CD1c-positive myeloid dendritic cell (primary cell): ENCODE results near the gene SSR4.
"Not testable (repeated sequence)": the region's sequence is repeated elsewhere in the genome, so short reads cannot be mapped to it uniquely, and the experiment has no call there.

ENCODE experiments used
- DNase-seq: peaks from one replicate; pipeline ENCODE4 v3.0.0-alpha.2; 2016; ENCODE audit errors: extremely low spot score

The SSR4 gene

DNA sequence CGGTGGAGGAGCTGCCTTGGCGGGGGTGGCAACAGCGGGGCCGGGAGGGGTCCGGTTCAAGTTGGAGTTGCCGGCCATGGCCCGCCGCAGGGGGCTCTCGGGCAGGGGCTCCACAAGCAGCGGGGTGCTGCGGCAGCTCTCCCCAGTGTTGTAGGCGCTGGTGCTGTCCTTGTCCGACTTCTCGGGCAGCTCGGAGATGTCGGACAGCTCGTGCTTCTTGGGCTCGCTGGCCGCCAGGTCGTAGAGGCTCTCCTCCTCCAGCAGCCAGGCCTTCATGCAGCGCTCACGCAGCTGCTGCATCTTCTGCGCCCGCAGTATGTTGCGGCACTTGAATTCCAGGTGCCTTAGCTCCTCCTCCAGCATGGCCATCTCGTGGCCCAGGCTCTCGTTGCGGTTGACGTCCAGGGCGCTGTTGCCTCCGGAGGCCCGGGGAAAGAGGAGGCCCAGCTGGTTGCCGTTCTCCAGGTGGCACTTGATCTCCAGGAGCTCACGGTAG lies 9.7 kb downstream of the SSR4 start:
- no peak for DNase-seq

DNA sequence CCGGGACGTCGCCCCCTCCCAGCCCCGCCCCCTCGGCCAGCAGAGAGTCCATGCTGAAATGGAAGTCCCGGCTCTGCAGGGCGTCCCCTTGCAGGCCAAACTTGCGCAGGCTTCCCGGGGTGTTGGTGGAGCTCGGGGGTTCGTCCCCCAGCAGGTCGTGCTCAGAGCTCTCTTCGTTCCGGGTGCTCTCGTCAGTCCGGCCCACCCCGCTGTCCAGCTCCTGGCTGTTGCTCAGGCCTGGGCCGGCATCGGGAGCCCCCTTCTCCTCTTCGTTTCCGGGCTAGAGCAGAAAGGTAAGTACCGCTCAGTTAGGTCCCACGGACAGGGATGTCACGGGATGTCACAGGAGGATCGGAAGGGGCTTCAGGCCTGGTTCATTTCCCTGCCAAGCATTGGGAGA lies 10.2 kb downstream of the SSR4 start:
- no peak for DNase-seq

DNA sequence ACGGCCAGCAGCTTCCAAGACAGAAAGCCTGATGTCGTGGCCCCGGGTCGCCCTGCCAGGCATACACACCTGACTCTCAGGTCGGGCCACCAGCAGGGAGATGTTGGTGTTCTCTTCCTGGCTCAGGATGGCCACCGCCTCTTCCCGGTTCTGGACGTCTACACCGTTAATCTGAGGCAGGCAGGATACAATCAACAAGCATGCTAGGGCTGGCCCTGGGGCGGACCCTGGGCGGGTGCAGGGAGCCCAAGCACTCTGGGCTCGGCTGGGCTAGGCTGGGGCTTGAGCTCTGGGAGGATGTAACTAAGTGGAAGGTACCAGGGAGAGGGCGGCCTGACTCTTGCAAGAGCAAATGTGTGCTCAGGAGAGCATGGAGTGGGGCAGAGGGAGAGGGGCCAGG lies 11.0 kb downstream of the SSR4 start:
- DNase-seq: no peak

DNA sequence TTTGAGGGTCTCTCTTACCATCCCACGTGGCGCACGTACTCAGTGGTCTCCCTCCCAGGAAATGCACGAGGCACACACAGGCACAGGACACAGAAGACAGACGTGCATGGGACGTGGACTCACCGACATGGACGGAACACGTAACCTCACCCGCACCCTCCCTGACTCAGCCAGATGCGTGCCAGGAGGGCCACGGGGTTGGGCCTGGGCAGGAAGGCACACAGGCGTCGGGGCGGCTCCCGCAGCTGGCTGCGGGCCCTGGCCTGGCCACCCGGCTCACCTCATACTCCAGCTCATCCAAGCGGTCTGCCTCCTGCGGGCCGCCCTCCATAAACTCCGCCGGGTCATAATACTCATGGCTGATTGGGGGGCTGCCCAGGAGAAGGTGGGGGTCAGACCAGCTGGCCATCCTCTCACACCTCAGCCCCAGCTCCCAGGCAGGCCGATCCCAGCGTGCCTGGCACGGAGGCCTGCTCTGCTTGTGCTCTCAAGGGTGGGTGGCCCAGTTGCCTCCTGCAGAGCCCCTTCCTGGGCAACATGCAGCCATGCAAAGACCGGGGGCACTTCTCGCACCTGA lies 12.6 kb downstream of the SSR4 start:
- DNase-seq: no peak

DNA sequence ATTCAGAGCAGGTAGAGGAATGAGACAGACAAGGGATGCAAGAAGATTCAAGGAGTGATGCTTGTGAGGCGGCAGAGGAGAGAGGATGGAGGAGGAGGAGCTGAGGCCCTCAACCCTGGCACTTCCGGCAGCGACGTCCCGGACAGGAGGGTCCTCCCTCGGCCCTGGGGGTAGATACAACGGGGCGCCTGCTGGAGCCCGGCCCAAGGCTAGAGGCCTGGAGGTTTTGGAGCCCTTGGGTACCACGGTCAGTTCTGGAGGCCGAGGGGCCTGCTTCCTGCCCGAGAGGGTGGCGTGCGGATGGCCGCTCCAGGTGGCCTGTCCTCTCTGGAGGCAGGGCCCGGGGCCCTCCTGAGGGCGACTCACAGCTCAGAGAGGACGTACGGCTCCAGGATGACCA lies 13.5 kb downstream of the SSR4 start:
- no peak for DNase-seq

DNA sequence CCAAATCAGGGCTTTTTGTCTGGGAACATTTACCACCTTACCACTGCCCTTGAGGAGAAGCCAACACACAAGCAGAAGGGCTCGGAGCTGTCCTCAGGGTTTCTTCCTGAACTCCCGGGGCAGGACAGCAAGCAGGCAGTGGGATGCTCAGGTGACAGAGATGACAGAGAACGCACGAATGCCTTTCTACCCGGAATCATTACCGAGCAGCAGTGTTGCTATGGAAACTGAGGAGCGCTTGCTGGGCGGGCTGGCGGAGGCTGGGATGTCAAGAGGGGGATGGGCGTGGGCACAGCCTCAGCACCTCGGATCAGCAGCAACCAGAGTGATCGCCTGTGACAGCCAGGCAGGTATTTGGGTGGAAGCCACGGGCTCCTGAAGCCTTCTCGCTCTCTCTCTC lies 17.8 kb downstream of the SSR4 start:
- no peak for DNase-seq

DNA sequence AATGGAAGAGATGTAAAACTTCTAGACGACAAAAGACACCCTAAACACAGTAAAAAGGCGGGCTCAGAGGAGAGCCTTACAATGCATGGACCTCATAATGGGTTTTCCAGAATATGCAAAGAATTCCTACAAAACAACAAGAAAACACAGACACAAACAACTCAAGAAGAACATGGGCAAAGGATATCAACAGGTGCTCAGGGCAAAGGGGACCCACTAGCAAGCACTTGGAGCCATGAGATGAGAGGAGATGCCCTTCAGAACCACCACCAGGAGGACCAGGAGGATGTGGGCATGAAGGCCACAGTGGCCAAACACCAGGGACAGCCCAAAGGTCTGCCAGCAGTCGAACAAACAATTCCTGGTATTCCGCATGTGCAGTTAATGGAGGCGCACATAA lies 18.7 kb downstream of the SSR4 start:
- DNase-seq: no peak

DNA sequence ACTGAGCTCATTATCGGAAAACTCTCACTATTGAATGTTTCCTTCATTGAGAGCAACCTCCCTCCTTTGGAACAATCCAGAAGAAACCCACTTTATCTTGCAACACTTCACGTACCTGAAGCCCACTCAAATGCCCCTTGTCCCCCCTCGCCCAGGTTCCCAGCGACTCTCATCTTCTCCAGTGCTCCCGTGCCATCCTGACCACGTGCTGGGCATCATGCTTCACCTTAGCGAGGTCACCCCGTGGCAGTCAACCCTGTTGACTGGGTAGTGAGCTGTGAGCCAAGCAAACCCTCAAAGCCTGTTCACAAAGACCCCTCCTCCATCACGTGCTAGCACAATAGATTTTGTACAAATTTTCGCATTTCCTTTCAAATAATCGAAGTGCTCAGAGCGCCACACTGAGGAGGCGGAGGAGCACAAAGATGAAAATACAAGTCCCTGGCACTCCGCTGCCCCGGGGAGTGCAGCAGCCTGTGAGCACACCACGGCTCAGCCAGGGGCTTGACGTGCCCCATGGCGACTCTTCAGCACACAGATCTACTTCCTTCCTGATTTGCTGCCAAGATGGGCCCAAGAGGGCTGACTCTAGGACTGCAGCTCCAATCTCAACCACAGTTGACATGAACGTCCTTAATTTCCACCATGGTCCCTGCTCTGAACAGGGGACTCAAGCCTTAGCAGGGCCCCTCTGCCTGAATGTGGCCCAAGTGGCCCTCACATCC lies 20.3 kb downstream of the SSR4 start:
- DNase-seq: no peak

DNA sequence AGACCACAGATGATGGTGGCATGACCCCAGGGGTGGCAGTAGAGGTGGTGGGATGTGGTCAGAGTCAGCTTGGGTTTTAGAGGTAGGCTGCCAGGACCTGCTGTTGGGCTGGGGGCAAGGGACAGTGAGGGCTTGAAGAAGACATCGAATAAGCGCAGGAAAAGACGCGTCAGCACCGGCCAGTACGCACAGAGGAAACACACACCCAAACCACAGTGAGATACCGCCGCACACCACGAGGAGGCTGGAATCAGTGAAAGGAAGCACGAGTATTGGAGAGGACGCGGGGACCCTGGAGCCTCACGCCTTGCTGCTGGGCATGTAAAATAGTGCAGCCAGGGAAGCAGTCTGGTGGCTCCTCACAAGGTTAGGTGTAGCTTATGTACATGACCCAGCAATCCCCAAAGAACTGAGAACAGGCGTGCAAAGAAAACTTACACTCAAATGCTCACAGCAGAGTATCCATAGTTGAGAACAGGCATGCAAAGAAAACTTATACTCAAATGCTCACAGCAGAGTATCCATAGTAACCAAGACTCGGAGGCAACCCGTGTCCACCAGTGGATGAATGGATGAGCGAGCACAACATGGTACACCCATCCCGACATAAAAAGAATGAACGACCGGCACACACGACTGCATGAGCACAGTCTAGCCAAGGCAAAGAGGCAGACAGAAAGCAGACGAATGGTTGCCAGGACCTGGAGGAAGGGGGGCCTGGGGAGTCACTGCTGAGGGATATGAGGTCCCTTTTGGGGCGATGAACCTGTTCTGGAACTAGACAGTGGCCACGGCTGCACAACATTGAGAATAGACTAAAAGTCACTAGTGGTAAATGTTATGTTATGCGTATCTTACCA lies 22.6 kb downstream of the SSR4 start:
- no peak for DNase-seq

DNA sequence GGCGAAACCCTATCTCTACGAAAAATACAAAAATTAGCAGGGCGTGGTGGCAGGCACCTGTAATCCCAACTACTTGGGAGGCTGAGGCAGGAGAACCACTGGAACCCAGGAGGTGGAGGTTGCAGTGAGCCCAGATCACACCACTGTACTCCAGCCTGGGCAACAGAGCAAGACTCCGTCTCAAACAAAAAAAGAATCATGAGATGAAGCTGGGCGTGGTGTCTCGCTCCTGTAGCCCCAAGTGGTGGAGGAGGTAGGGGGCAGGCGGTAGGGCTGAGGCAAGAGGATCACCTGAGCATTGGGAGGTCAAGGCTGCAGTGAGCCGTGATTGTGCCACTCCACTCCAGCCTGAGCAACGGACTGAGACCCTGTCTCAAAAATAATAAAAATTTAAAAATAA lies 23.6 kb downstream of the SSR4 start:
- DNase-seq: not testable (repeated sequence)

DNA sequence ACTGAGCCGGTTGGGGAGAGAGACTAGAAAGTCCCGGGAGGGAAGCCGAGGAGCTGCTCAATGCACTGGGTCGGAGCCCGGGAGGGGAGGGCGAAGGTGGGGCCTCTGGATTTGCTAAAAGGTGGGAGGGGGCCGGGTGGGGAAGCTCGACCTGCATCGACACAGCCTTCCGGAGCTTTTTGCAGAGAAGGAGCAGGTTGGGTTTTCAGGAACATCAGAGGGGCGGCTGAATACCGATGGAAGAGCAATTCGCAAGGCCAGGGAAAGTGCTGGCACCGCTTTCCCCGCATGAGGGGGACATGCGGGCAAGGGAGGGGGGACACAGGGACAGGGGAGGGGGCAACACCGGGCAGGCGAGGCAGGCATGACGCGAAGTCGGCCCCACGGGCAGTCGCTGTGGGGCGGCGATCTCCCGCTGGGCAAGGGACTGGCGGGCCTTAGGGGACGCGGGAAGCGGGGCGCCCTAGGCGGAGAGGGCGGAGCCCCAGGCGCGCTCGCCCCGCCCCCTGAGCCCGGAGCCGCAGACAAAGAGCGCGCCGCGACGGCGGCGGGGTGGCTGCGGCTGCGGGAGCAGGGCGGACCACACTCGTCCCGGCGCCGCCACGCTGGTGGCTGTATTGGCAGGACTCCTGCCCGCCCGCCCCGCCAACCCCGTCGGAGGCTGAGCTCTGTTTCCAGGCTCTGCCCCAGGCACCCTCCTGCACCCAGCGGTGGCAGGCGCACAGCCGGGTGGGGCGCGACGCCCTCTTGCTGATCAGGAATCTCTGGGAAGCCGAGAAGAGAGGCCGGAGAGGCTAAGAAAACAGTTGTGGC lies 24.3 kb downstream of the SSR4 start:
- peak; percentile 56 for DNase-seq

DNA sequence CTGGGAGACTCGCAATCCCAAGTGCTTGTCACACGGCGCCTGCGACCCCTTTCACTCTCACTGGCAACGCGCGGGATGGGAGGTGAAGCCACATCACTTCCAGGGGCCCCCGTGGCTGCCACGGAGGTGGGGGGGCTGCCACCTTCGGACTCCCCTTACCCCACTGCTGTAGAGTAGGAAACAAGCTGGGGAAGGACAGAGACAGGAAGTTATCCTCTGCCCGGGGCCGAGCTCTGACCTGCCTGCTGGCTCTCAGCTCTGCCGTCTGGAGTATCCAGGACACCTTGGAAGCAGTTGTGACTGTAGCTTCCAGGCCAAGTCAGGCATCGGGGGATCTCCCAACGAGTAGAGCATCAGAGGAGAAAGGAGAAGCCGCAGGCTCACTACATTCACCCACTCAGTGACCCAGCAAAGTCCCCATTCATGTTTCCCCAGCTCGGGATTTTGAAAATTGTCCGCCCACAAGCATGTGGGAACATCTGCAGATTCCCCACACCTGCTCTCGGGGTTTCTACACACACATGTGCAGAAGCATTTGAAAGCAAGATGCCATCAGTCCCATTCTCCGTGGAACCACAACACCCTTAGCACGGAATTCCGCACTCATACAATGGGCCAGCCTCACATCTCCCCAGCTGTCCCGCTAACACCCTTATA lies 25.0 kb downstream of the SSR4 start:
- DNase-seq: no peak

DNA sequence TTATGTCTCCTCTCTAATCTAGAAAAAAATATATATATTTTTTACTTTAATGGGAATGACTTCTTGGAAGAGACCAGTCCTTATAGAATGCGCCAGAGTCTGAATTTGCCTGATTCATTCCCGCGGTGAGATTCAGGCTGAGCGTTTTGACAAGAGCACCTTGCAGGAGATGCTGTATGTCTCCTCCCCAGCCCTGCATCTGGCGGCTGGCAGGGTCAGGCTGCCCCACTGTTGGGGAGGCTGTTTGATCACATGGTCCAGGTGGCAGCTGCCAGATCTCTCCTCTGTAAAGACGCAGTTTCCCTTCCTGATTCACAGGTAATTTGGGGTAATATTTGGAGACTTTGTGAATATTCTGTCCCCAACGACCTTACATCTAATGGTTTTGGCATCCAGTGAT lies 26.1 kb downstream of the SSR4 start:
- DNase-seq: no peak

DNA sequence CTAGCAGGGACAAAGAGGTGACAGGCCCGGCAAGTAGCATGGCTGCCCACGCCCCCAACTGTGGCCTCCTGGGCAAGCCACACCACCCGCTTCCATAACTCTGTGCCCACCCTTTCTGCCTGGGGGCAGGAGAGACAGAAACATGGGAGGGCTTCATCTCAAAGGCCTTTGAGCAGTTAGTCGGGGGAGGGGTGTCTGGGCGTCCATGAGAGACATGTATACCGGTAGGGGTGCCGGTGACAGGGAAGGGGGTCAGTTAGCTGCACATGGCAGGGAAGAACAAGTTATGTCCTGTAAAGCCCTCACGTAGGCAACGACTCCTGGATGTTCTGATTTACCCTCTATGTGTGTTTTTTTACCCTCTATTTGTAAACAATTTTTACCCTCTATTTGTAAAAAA lies 26.6 kb downstream of the SSR4 start:
- DNase-seq: no peak

DNA sequence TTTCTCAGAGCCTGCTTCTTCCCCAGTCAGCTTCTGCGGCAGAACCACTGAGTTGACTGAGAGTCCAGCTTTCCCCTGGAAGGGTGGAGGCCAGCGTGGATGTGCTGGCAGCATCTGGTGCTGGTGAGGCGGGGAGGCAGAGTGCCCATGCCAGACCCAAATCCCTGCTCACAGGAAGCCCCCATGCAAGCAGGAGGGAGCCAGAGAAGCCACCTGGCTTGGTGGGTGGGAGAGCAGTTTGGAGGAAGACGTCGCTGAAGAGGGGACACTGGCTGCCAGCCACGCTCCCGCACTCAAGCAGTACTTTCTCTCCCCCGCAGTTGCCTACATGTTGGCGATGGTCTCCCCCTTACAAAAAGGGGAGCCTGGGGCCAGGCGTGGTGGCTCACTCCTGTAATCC lies 29.9 kb downstream of the SSR4 start:
- no peak for DNase-seq

DNA sequence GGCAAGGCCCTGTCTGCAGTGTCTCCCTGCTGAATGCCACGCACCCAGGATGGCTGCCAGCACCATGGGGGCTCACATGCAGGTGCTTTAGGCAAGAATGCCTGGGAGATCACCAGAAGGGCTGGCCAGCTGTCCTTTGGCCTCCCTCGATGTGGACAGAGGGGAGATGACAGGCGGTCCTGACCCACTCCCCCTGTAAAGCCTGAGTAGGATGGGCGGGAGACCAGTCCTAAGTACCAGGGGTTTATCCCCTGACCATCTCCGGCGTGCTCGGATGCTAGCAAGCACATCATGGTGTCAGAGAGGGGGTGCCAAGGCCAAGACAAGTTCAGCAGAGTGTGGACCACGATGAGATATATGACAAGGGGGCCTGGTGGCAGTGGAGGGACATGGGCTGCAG lies 30.6 kb downstream of the SSR4 start:
- no peak for DNase-seq

DNA sequence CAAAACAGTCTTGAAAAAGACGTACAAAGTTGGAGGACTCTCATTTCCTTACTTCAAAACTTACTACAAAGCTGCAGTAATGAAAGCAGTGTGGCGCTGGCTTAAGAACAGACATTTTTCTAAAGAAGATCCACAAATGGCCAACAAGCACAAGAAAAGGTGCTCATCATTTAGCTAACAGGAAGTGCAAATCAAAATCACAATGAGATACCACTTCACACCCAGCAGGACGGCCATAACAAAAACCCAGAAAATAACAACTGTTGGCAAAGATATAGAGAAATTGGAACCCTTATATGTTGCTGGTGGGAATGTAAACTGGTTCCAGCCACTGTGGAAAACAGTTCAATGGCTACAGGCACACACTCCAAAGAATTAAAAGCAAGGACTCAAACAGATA lies 32.5 kb downstream of the SSR4 start:
- no peak for DNase-seq

DNA sequence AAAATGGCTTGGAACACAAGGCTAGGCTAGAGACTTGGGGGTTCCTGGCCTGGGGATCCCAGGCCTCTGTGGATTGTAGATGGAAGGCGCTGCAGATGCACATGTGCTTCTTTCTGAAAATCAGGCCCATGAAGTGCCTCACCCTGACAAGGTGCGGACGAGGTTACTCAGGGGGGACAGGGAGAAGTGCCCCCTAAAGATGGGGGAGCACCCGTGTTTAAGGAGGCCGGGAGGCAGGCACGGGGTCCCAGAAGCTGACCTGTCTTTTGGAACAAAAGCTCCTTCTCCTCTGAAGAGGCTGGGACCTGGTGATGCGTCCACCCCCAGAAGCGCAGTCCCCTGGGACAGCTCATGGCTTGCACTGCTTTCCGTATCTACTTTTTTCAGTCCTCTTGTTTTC lies 33.4 kb downstream of the SSR4 start:
- no peak for DNase-seq

DNA sequence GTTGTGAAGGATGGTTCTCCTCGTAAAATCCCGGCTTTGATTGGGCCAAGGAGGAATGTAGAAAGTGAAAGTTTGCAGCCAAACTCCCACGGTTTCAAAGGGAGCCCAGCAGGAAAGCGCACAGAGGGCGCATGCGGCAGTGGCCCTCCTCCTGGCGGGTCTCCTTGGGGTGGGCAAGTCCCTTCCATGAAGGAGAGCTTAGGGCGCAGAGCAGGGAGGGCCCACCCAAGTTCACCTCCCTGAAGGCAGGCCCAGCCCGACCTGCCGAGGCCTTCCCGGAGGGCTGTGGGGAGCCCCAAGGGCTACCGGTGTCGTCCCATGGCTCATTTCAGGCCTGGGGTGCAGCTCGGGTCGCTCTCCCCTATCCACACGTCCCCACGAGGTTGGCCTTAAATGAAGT lies 33.8 kb downstream of the SSR4 start:
- DNase-seq: no peak

DNA sequence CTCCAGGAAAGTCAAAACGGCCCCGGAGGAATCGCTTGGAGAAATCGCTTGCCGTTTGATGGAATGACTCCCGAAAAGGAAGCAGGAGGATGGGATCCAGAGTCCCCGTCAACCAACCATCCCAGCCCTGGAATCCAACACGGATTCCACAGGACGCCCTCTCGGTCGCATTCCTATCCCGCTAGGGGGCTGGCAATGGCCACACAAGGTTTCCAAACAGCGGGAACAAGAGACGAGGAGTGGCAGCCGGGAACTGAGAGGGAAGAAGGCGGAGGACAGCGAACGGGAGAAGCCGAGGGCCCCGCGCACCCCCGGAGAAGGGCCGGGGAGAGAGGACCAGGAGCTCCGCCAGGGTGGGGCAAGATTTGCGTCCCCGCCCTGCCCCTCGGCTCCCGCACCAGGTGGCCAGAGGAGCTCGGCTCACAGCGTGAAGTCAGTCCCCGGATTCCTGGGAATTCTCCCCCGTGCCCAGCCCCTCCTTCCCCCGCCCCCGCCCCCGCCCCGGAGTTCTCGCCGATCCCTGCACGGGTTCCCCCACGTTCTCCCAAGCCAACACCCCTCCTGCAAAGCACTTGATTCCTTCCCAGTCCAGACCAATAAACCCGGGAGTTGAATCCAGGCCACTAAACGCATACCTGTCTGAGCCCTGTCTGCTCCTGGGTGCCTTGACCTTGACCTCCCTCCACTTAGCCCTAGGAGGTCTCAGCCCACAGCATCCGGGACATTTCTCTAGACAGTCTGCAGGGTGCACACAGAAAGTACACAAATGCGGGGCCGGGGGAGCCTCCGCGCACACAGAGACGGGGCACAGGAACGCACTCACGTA lies 34.5 kb downstream of the SSR4 start:
- no peak for DNase-seq

DNA sequence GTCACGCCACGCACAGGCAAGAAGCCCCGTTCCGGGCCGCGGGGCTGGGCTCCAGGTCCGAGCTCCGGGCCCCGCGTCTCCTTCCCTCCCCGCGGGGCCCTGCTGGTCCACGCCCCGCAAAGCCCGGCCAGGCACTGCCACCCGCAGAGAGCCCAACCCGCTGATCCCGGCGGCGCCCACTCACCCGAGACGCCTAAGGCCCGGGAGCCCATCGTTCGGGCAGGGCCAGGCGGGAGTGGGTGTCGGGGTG lies 35.0 kb downstream of the SSR4 start:
- DNase-seq: no peak
